ENCODE measurements around the gene DNAJC16.

The DNAJC16 gene

DNA sequence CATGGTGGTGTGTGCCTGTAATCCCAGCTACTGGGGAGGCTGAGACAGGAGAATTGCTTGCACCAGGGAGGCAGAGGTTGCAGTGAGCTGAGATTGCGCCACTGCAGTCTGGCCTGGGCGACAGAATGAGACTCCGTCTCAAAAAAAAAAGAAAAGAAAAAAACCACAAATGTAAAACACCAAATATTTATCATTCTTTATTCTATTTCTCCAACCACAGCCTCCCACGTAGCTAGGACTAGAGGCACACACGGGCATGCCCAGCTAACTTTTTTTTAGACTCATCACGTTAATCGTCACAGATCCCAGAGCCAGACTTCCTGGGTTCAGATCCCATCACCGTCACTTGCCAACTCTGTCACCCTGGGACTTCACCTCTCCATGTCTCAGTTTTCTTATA is 13.5 kb downstream of the DNAJC16 start:
- DNase-seq, result no peak

DNA sequence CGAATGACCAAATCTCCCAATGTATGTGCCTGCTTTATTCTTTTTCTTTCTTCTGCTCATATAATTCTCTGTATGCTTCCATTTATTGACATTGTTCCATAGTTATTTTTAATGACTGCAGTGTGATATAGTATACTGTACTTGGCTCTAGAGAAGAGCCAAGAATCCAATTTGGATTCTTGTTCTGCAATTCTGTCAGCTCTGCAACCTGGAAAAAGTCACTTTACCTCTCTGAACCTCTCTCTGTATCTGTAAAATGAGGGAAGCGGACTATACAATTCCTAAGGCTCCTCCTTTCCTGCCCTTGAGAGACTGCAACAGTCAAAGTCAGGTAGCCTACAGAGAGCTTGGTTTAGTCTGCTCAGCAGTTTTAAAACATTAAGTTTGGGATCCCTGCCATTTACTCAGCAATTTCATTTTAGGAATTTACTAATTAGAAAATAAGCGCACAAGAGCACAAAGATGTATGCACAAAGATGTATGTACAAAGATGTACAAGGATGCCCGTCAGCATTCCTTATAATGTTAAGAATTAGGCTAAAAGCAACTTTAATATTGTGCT is 14.7 kb downstream of the DNAJC16 start:
- DNase-seq (no peak), ATAC-seq (no peak)

More for the DNA sequence above, 13.5 kb downstream of the DNAJC16 start:
- ATAC-seq, result no peak

DNA sequence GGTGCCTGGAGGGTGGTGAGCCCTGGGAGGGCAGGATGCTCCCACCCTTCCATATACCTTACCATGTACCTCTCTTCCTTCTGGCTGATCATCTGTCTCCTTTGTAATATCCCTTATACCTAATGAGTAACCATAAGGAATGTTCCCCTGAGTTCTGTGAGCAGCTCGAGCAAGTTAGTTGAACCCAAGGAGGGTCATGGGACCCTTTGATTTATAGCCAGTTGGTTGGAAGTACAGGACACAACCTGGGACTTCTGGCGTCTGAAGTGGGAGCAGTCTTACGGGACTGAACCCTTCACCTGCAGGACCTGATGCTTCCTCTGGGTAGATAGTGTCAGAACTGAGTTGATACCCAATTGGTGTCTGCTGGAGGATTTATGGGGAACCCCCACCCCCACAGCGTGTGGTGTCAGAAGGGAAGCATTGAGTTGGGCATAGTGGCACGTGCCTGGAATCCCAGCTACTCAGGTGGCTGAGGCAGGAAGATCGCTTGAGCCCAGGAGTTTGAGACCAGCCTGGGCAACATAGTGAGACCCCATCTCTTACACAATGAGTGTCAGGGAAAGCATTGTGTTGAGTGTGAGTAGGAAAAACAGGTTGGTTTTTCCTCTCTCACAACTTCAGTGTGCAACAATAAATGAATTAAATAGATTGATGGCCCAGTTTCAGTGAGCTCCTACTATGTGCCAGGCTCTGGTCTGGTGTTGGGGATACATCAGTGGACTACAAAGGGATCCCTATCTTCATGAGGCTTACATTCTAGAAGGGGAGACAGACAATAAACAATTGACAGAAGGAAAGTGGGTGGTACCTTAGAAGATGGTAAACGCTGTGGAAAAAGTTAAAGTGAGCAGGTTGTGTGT is 16.0 kb downstream of the DNAJC16 start:
- no peak for DNase-seq
- ATAC-seq, result no peak

DNA sequence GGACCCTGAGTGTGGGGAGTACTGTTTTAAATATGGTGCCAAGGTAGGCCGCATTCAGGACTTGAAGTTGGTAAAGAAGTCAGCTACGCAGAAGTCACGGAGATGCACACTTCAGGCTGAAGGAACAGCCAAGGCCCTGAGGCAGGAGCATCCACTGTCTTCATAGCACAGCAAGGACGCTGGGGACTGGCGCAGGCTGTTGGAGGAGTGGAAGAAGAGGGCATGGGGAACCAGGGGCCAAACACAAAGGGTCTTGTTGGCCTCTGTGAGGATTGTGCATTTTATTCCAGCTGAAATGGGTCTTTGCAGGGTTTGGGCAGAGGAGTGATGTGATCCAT is 16.6 kb downstream of the DNAJC16 start:
- DNase-seq, result no peak
- no peak for ATAC-seq

DNA sequence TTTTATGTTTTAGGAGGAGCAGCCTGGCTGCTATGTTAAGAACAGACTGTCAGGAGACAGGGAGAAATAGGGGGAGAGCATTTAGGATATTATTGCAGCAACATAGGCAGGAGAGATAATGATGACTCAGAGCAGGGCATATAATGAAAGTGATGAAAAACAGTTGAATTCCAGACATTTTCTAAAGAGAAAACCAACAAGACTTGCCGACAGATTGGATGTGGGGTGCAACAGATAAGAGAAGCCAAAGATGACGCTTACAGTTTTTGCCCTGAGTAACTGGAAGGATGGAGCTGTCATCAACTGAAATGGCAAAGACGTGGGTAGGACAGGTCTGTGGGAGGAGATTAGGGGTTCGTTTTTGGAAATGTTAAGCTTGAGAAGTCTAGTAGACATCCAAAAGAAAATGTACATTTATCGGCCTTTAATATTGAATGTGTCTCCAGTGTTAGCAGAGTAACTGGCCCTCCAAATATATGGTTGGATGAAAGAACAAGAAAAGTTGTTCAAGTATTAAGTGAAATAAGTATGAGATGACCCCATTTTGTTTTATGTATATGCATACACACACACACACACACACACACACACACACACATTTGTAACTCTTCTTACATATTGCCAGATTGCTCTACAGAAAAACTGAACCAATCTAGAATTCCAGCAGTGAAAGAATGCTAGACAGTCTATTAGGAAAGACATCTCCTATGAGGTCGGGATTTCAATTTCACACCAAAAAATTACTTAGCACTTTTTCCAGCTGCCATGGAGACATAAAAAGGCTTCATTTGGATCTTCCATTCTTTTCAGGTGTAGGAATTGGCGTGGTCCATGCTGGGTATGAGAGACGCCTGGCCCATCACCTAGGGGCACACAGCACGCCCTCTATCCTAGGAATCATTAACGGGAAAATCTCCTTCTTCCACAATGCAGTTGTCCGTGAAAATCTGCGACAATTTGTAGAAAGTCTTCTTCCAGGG is 17.2 kb downstream of the DNAJC16 start:
- ATAC-seq (no peak), DNase-seq (no peak)

DNA sequence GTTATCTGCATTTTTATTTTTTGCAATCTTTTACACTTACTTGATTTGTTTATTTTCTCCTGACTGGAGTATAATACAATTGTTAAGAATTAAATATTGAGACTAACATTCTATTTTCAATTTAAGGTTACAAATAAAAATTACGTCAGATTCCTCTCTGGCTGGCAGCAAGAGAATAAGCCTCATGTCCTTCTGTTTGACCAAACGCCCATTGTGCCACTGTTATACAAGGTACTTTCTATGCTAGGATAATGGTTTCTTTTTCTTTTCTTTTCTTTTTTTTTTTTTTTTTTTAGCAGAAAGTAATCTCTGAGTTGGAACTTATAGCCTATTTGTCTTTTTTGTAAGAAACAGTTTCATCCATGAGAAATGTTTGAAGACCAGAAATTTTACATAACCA is 20.0 kb downstream of the DNAJC16 start:
- DNase-seq (no peak), ATAC-seq (no peak)

DNA sequence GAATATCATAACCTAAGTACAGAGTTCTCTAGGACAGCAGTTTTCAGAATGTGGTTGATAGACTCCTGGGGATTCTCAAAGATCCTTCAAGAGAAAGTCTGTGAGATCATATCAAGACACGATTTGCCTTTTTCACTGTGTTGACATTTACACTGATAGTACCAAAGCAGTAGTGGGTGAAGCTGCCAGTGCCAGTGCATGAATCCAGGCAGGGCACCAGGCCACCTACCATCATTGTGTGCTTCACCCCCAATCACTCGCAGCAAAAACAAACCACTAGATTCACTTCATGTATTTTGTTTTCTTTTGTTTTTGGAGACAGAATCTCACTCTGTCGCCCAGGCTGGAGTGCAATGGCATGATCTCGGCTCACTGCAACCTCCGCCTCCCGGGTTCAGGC is 23.9 kb downstream of the DNAJC16 start:
- no peak for DNase-seq
- no peak for ATAC-seq

DNA sequence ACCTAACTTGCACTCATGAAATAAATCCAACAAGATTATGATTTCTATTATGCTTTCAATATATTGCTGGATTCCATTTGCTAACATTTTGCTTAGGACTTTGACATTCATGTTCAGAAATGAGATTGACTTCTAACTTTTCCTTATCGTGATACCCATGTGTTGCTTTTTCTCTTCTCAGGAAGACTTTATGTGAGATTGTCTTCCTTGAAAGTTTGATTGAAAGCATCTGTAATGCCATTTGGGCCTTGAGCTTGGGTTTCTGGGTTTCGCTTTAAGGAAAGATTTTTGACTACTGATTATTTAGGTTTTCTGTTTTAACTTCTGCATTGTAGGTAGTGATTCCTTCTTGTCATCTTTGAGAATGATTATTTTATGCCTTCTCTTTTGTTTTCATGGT is 30.4 kb downstream of the DNAJC16 start:
- ATAC-seq (no peak), DNase-seq (no peak)

DNA sequence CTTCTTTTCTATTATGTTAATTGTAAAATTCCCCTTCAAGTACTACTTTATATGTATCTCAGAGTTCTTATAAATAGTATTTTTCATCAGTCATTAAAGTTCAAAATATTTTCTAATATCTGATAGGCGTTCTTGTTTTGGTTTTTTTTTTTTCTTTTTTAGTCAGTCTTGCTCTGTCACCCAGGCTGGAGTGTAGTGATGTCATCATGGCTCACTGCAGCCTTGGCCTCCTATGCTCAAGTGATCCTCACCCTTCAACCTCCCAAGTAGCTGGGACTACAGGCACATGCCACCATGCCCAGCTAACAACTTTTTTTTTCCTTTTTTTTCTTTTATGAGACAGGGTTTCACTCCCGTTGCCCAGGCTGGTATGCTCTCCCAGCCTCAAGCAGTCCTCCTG is 30.9 kb downstream of the DNAJC16 start:
- DNase-seq, result no peak
- no peak for ATAC-seq

DNA sequence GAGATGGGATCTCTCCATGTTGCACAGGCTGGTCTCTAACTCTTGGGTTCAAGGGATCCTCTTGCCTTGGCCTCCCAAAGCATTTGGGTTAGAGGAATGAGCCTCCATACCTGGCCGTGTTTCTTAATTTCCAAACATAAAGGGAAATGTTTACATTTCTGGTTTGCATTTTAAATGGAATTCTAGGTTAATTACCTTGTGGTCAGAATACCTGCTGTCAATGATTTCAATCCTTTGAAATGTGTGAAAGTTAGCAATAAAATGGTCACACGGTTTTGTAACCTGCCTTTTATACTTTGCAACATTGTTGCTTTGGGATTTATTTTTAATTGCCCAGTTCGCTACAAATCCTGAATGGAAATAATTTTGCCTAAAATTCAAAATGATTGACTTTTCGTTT is 31.9 kb downstream of the DNAJC16 start:
- ATAC-seq (no peak), DNase-seq (no peak)

DNA sequence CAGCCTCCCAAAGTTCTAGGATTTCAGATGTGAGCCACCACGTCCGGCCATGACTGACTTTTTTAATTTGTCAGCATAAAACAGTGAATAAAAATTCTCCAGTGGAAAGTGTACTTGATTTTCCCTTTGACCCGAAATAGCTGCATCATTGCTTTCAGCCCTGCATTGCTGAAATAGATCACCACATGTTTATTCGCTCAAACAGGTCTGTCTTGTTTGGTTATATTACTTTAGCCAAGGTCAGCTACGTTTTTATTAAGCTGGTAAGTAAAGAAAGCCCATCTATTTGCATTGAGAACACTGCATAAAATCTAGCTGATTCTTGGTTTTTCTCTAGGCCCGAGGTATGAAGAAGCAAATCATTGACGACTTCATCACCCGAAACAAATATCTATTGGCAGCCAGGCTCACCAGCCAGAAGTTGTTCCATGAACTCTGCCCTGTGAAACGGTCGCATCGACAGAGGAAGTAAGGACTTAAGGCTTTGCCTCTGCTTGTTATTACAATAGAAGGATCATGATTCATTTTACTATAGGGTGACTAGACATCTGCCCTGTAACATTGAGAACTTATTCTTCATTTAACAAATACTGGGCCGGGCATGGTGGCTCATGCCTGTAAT is 32.7 kb downstream of the DNAJC16 start:
- DNase-seq, result no peak
- no peak for ATAC-seq

DNA sequence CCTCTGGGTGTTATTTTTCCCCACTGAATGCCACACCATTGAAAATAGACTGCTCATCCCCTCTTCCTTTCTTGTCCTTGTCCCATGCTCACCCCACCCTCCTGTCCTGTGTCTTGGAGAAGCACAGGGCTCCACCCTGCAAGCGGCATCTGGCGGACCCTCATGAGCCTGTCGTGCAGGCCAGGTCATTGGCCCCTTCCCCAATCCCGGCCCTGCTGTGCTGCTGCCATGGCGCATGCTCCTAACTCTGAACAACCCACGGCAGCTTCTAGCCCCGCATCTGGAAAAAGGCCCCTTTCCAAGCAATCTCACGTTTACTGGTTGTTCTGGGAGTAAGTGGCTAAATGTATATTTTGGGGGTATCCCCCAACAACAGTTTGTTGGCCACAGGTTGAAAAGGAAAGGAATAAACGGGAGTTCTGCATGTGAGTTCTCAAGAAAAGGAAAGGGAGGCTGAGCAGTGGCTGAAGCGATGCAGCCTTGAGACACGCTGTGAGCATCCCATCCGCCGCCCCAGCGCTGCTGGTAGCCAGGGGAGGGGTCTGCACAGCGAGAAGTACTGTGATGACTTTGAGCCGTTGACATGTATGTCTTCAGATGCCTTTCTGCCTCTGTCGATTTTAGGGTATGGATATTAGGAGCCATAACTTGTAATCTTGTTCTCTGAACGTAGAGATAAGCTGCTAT is 41.9 kb downstream of the DNAJC16 start:
- ATAC-seq, result no peak
- DNase-seq, result no peak

DNA sequence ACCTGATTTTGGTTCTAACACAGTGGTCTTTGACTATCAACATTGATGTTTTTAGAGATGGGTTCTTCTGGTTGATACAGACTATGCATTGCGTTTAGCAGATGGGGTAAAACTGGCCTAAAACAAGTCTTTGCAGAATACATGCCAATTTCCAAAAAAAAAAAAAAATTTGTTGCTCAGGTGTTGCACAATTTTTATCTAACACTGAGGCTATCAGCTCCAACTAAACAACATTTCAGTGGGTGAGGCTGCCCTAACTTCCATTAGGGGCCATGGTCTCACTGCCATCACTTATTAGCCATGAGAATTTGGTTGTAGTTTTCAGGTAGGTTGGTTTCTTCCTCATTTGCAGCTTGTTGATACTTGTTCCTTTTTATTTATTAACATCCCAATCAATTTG is 44.2 kb downstream of the DNAJC16 start:
- DNase-seq (no peak), ATAC-seq (no peak)

DNA sequence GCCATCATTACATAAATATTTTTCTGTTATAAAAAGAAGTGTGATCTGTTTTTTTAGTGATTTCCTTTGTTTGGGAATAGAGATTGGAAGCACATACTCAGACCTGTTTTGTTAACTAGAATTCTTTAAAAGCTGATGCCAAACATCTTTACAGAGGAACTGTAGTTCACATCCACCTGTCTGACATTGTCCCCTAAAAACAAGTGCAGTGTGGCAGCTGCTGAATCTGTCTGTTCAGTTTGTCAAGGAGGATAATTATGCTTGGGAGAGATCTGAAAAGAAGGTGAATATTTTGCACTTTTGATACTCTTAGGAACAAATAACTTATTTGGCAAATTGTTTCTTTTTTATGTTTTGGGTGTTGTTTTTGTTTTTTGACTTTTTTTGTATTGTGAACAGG is 44.6 kb downstream of the DNAJC16 start:
- ATAC-seq (no peak), DNase-seq (no peak)

DNA sequence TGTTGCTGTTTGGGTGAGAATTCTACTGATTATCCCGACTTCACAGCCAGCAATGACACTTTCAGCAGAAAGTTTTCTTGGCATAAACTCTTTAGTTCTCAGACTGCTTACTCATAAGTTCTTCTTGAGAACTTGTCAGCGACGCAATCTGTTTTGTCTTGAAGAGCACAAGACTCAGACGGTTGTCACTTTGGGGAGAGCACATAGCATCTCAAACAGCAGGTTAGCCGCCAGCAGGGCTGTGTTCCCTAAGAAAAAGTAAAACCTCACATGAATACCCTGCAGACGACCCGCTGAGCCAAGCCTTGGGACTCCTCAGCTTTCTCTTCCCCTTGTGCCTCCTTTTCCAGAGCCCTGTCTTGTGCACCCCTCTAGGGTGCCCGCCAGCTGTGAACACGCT is 46.8 kb downstream of the DNAJC16 start:
- no peak for DNase-seq
- ATAC-seq, result no peak

DNA sequence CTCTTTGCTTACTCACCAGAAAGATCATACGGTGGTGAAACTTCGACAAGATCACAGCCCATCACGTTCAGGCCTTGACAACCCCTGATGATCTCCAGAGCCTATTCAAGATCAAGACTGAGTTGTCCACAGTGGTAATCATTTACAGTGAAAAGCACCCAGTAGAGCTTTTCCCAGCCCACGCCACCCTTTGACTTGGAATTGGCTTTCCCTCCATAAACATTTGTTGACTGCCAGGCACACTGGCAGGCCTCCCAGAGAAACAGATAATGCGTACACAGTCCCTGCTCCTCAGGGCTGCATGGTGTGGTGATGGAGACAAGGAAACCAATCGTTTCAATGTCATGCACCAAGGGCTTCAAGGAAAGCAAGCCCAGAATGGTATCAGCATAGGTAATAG is 48.1 kb downstream of the DNAJC16 start:
- ATAC-seq (no peak), DNase-seq (no peak)

DNA sequence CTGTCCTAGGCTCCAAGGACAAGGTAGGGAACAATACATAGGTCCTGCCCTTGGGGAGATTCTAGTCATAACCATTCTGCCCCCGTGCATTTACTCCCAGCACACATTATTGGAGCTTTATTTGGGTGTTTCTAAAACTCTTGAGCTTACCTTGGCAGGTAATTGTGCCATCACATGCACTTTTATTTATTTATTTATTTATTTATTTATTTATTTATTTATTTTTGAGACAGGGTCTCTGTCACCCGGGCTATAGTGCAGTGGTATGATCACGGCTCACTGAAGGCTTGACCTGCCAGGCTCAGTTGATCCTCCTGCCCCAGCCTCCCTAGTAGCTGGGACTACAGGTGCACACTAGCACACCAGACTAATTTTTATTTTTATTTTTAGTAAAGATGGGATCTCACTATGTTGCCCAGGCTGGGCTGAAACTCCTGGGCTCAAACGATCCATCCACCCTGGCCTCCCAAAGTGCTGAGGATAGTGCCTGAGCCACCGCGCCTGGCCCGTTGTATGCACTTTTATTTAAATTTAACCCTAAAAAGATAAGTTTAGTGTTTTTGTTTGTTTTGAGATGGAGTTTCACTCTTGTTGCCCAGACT is 49.0 kb downstream of the DNAJC16 start:
- no peak for DNase-seq
- ATAC-seq, result no peak

DNA sequence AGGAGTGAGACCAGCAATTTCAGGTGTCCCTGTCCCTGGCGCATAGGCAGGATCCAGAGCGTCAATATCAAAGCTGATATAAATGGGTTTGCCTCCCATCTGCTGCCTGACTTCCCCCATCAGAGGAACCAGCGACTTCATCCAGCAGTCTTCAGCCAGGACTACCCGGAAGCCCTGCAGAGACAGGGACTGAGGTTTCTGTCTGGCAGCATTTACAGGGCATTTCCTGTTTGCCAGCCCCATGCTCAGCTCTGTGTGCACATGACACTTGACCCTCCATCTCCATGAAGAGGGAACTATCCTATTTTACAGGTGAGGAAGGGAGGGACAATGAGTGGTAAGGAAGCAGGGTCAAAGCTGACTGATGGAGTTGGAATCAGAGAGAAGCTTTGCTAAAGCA is 51.0 kb downstream of the DNAJC16 start:
- no peak for ATAC-seq
- no peak for DNase-seq

DNA sequence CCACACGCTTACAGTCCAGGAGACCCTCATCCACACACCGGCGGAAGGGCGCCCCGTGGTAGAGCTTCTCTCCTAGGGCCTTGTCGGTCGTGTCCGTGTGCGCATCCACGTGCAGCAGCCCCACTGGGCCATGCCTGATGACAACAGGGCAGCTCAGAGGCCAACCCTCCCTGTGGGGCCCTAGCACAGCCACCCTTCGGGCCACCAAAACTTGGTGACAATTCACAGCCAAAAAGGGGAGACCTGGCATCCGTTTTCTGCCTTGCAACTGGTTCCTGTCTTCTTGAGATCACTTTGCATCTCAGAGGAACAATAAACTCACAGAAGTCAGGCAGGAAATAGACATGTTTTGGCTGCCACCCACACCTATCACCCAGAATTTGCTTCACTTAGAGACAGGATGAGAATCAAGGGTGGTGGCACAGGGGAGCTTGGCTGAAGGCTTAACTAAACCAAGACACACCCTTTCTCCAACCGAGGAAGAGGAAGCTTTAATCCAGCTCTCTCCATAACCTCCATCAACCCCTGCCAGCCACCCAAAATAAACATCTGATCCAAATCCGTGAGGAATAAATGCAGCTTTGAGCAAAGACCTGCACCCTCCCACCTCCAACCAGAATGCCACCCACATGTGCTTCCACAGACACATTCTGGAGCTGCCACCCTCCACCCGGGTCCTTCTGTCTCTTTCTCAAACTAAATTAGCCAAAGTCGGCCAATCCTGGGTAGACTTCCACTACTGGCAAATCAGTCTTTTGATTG is 52.5 kb downstream of the DNAJC16 start:
- DNase-seq, result peak; percentile 23
- ATAC-seq, result peak; percentile 47

DNA sequence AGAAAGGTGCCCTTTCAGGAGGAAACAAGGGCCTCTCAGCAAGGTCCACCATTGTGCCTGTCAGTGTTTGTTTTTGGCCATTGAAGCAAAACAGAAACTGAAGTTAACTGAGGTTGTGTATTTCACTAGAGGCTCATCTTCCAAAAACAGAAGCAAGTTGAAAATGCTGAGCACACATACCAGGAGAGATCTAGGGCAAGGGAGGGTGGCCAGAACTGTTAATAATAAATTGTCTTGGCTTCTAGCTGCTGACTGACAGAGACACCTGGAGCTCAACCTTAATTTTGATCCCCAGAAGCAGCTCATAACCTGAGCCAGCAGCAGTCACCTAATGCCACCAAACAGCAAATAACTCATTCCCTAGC is 53.0 kb downstream of the DNAJC16 start:
- ATAC-seq (no peak), DNase-seq (no peak)
